Gastrocnemius medialis (tissue), 4 donors: Measurements from ENCODE around the gene SLC16A8. TPM values are rescaled to one million over a fixed set of nuclear protein-coding genes. Genes with fewer than 3 reads are reported as not detected.
A peak's percentile ranks its signal among the peaks of the same experiment; 100 is the strongest.

ENCODE experiments used
- ATAC-seq, 2 donors: fragments of 150-250 bp; one replicate each; pipeline ENCODE4 v1.9.1; 2016
- DNase-seq, 2 donors: peaks; one replicate each; pipeline ENCODE4 v3.0.0-alpha.2; 2019
- H3K27ac ChIP-seq, 4 donors: fragments of 200-600 bp; sonication (generic); 1 replicate in 1 of 4; 2 replicates in 3 of 4; pipeline ENCODE4 v1.5.1; 2016 to 2018; ENCODE audit warnings: mild to moderate bottlenecking in 2 of 4, moderate library complexity in 1 of 4
- H3K27me3 ChIP-seq, 3 donors: fragments of 200-600 bp; sonication (generic) in 2 of 3; 1 replicate in 1 of 3; 2 replicates in 2 of 3; pipeline versions ENCODE4 v1.5.1 to v1.6.0; 2016 to 2019; ENCODE audit warnings: mild to moderate bottlenecking in 1 of 3, moderate library complexity in 1 of 3
- H3K36me3 ChIP-seq, 2 donors: fragments of 200-600 bp; sonication (generic) in 1 of 2; one replicate each; pipeline ENCODE4 v1.5.1; 2017 to 2018
- H3K4me1 ChIP-seq, 2 donors: fragments of 200-600 bp; sonication (generic) in 1 of 2; one replicate each; pipeline ENCODE4 v1.5.1; 2016 to 2017; ENCODE audit warnings: mild to moderate bottlenecking in 2 of 2
- H3K4me3 ChIP-seq, 4 donors: fragments of 200-600 bp; sonication (generic) in 3 of 4; 1 replicate in 1 of 4; 2 replicates in 3 of 4; pipeline ENCODE4 v1.5.1; 2016 to 2019; ENCODE audit warnings: mild to moderate bottlenecking in 2 of 4
- H3K9me3 ChIP-seq, 3 donors: fragments of 200-600 bp; sonication (generic) in 2 of 3; 1 replicate in 1 of 3; 2 replicates in 2 of 3; pipeline ENCODE4 v1.5.1; 2016 to 2019
- POLR2A ChIP-seq, 2 donors: fragments of 450-650 bp; IDR thresholded peaks; one replicate each; pipeline ENCODE4 v1.6.1; 2017; ENCODE audit warnings: antibody characterized with exemption in 2 of 2, mild to moderate bottlenecking in 2 of 2, moderate library complexity in 2 of 2
- in situ Hi-C, 4 donors: fragments of 200-750 bp; cut with MboI; loops; one replicate each; pipeline versions ENCODE4 v1.15.0 to v1.8.0; 2017; ENCODE audit warnings: low sequenced_read_pairs in 4 of 4
- intact Hi-C: fragments of 100-400 bp; cut with DNase I; formaldehyde crosslinking; loops from one replicate; pipeline ENCODE4 v1.15.1; 2023; ENCODE audit warnings: low total_unique reads
- total RNA-seq, 4 donors: library from RNA; depleted of rRNA; stranded (reverse); fragments of >200 nt; gene quantifications; one replicate each; pipeline versions ENCODE4 v1.1.0 to v1.2.3, GENCODE V29; 2016
- TF ChIP-seq, protein P1 (sequence below), 5 experiments: fragments of 450-650 bp in 3 of 5; fragments of 200-600 bp in 2 of 5; sonication (generic) in 2 of 5; IDR thresholded peaks in 4 of 5; conservative IDR thresholded peaks in 1 of 5; 1 replicate in 4 of 5; 2 replicates in 1 of 5; pipeline ENCODE4 v1.5.1; 2016 to 2019; ENCODE audit warnings: antibody characterized with exemption in 5 of 5, mild to moderate bottlenecking in 3 of 5, moderate library complexity in 3 of 5

Gene SLC16A8
- total RNA-seq, 4 donors from 2014 or later, result 0.42 TPM; not detected in 3

DNA sequence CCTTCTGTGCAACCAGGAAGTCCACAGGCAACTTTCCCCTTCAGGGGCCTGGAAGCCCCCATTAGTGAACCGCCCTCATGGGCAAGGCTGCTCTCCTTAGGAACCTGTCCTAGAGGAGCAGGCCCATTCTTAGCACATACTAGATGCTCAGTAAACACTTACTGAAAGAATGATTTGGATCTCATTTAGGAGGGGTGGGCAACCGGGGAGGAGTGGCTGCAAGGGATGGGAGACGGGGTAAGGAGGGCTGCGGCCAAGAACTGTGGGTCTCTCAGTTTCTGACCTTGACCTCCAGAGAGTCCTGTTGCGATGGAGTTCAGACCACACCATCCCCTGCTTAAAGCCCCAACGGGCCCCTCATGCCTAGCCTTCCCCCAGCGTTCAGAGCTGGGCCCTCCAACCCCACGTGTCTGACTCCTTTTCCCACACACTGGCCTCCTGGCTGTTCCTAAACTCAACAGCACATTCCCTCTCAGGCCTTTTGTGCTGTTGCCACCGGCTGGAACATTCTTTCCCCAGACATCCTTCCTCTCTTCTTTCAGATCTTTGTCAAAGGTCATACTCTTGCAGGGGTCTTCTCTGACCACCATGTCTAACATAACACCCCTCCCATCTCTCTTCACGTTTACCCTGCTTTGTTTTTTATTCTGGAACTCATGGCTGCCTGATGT is 47.5 kb downstream of the SLC16A8 start:
- in situ Hi-C loops, result no loop called here
- ATAC-seq, result no peak
- Histone ChIP-seq H3K36me3 (no peaks in the 10 kb centered on the region), H3K27ac (peak overlapping the region; percentile 3 to 45 (median 16)), H3K4me3 (no peak overlapping the region), H3K27me3 (no peaks in the 10 kb centered on the region), H3K4me1 (peaks cover 8 to 19% of the 10 kb centered on the region in 2 donors), H3K9me3 (no peaks in the 10 kb centered on the region)
- no peak for DNase-seq
- intact Hi-C loops, result no loop called here
- TF ChIP-seq, protein P1, sequence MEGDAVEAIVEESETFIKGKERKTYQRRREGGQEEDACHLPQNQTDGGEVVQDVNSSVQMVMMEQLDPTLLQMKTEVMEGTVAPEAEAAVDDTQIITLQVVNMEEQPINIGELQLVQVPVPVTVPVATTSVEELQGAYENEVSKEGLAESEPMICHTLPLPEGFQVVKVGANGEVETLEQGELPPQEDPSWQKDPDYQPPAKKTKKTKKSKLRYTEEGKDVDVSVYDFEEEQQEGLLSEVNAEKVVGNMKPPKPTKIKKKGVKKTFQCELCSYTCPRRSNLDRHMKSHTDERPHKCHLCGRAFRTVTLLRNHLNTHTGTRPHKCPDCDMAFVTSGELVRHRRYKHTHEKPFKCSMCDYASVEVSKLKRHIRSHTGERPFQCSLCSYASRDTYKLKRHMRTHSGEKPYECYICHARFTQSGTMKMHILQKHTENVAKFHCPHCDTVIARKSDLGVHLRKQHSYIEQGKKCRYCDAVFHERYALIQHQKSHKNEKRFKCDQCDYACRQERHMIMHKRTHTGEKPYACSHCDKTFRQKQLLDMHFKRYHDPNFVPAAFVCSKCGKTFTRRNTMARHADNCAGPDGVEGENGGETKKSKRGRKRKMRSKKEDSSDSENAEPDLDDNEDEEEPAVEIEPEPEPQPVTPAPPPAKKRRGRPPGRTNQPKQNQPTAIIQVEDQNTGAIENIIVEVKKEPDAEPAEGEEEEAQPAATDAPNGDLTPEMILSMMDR (IDR thresholded peaks at IDR 0.05 in 4 of 5, conservative IDR thresholded peaks at IDR 0.05 in 1 of 5), result no peak
- TF ChIP-seq POLR2A (IDR thresholded peaks at IDR 0.05), result no peak

DNA sequence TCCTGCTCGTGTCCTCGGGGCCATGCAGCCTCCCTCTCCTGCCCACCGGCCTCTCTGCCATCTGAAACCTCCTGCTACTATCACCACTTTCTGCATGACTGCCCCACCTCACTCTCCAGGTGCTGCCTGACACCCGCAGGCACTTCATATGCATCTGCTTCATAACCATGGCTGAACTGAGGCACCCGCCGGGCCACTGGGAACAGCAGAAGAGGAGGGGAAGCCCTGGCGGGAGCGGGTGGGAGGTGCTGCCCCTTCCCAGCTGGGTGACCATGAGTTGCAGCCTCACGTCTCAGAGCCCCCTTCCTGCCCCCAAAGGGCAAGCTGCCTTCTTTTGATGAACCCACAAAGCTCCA is 48.5 kb downstream of the SLC16A8 start:
- TF ChIP-seq, protein P1 (IDR thresholded peaks at IDR 0.05 in 4 of 5, conservative IDR thresholded peaks at IDR 0.05 in 1 of 5), result no peak
- TF ChIP-seq POLR2A (IDR thresholded peaks at IDR 0.05), result no peak
- H3K4me1 ChIP-seq, result peaks cover 8 to 19% of the 10 kb centered on the region in 2 donors
- H3K36me3 ChIP-seq, result no peaks in the 10 kb centered on the region
- no peak for ATAC-seq
- intact Hi-C loops (no loop called here), in situ Hi-C loops (no loop called here)
- no peaks in the 10 kb centered on the region for H3K9me3 ChIP-seq
- no peak overlapping the region for H3K4me3 ChIP-seq
- H3K27me3 ChIP-seq, result no peaks in the 10 kb centered on the region
- H3K27ac ChIP-seq, result peak overlapping the region in 1 of 4 donors; percentile 36
- no peak for DNase-seq

DNA sequence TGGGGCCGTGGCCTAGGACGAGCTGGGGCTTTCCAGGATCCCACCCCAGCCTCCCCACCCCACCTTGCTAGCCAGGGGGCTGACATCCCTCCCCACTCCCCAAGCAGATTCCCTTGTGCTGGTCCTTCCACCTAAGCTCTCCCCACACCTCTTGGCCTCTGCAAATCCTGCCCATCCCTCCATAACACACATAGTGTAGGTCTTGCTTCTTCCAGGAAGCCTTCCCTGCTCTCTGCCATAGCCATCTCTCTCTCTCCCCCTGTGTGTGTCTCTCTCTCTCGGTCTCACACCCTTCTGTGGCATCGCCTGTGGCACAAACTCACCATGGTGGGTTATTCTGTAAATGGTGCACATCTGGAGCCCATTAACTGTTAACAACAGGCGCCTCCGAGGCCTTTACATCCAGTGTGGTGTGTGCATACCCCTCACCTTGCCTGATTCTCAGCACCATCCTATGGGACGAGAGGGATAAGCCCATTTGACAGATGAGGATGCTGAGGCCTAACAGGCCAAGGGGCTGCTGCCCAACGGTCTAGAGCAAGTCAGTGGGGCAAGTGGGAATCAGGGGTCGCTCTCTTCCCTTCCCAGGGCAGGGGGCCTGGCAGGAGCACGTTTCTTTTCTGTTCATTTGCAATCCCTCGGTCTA is 49.0 kb downstream of the SLC16A8 start:
- intact Hi-C loops, result no loop called here
- Histone ChIP-seq H3K27ac (peak overlapping the region; percentile 36 to 57 (median 42)), H3K4me1 (peaks cover 8 to 22% of the 10 kb centered on the region in 2 donors), H3K9me3 (no peaks in the 10 kb centered on the region), H3K27me3 (no peaks in the 10 kb centered on the region), H3K36me3 (no peaks in the 10 kb centered on the region), H3K4me3 (no peak overlapping the region)
- DNase-seq (no peak), ATAC-seq (no peak)
- in situ Hi-C loops, result no loop called here
- TF ChIP-seq POLR2A (IDR thresholded peaks at IDR 0.05), result no peak
- TF ChIP-seq, protein P1 (IDR thresholded peaks at IDR 0.05 in 4 of 5, conservative IDR thresholded peaks at IDR 0.05 in 1 of 5), result no peak

DNA sequence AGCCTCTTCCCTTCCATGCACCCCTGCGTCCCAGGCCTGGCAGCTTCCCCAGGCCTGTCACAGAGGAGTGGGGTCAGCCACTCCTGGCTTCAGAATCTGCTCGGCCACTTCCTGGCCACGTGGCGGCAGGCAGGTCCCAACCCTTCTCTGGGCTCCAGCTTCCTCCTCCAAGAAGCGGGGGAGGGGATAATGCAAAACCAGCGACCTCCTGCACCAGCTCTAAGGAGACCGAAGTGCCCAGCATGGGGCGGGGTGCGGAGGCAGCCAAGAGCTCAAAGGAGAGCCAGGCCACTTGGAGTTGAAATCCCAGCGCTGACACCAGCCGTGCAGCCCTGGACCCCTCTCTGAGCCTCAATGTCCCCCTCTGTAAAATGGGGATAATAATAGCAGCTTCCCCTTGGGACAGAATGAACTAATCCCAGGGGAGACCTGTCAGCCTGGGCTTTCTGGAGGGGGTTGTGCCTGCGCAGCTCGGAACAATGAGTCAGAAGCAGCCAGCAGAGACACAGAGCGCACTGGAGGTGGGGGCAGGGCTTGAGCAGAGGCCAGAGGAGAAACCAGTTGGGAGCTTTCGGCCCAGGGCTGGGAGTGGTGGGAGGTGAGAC is 49.6 kb downstream of the SLC16A8 start:
- intact Hi-C loops (no loop called here), in situ Hi-C loops (no loop called here)
- Histone ChIP-seq H3K36me3 (no peaks in the 10 kb centered on the region), H3K27ac (peak overlapping the region; percentile 10 to 57 (median 42)), H3K4me3 (no peak overlapping the region), H3K4me1 (peaks cover 8 to 16% of the 10 kb centered on the region in 2 donors), H3K27me3 (no peaks in the 10 kb centered on the region), H3K9me3 (no peaks in the 10 kb centered on the region)
- TF ChIP-seq, protein P1 (IDR thresholded peaks at IDR 0.05 in 4 of 5, conservative IDR thresholded peaks at IDR 0.05 in 1 of 5), result no peak
- TF ChIP-seq POLR2A (IDR thresholded peaks at IDR 0.05), result no peak
- DNase-seq (peak in 1 of 2 donors; percentile 40), ATAC-seq (peak; percentile 46 to 57)
